Measurements from ENCODE around the gene ATP8B1. TPM values are rescaled to one million over a fixed set of nuclear protein-coding genes. Genes with fewer than 3 reads are reported as not detected.
"Not testable (repeated sequence)": the region's sequence is repeated elsewhere in the genome, so short reads cannot be mapped to it uniquely, and the experiment has no call there.

ATP8B1 gene
- 9.3 TPM for total RNA-seq
- long read RNA-seq, partial matches to known transcripts: 3 of 12 reads
- long read RNA-seq, other reads (novel, unspliced or antisense): 9 of 12 reads

DNA sequence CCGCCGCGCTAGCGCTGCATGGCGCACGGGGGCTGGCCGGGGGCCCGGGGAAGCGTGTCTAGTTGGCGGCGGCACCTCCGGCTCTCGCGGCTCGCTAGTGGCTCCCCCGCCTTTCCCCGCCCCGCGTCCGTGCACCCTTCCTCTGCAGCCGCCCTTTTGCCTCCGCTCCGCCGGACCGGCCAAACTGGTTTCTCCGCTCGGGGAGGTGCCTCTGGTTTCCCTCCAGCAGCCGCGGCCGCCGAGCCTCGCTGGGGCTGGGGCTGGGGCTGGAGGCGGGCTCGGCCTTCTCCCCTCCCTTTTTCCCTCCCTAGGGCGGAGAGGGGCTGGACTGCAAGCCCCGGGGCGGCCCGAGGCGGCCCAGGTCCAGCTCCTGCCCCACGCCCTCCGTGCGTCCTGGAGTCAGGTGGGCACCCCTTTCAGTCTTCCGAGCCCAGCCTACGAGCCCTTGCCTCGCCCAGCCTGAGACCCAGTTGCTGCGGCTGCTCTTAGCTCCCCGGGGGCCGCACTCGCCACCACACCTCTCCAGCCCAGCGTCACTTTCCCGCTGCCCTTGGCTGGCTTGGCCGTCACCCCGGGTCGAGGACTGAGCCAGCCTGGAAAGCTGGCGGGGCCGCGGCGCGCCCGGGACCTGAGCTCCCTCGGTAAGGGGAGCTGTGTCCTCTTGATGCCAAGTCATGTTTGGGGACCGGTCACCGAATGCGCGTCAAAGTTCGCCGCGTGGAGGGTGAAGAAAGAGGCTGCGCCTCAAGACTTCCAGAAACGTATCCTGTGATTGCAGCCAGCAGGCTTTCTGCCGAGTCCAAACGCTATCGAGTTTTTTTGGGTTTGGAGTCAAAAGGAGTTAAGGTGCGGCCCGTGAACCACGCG, at the start of gene ATP8B1:
ATP8B1 (minus strand) TSS at position 213 of the 867 bp plus-strand sequence. CDS start 71,508 bp downstream, outside the sequence.
- intact Hi-C loops (cut with DNase I): loop anchor here (5.0 to 10.0 kb wide), 3 partner anchors 36 to 169 kb away; no protein-coding TSS in a partner anchor
- peak; percentile 87 for DNase-seq (ENCODE audit: low spot score)

DNA sequence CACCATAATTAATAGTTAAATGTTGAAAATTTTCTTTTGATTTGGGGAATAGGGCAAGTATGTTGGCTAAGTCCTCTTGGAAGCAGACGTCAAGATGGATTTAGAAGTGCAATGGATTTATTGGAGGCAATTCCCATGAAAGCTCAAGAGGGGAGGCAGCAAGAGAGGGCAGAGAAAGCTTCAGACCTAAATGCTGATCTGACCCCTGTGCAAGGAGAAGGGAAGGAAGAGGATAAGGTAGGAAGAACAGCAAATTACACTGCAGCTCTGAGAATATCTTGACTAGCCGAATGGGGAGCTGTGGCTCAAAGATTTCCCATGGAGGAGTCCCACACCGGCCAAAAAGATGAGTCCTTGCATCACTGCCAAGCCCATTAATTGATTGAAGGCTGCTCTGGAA, 46.9 kb upstream of the ATP8B1 start:
- intact Hi-C loops (cut with DNase I): loop anchor here (10.0 kb wide), 1 partner anchor 215 kb away; no protein-coding TSS in a partner anchor
- no peak for DNase-seq (ENCODE audit: low spot score)

DNA sequence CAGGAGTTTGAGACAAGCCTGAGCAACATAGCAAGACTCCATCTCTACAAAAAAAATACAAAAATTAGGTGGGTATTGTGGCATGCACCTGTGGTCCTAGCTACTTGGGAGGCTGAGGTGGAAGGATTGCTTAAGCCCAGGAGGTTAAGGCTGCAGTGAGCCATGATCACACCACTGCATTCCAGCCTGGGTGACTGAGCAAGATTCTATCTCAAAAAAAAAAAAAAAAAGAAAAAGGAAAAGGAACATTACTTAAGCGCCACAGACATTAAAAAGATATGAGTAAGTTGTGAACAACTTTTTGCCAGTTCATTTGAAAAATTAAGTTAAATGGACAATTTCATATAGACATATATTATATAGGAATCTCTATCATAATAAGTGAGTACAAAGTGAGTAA, 45.3 kb upstream of the ATP8B1 start:
- intact Hi-C loops (cut with DNase I); DNase-seq (ENCODE audit: low spot score): not testable (repeated sequence)

DNA sequence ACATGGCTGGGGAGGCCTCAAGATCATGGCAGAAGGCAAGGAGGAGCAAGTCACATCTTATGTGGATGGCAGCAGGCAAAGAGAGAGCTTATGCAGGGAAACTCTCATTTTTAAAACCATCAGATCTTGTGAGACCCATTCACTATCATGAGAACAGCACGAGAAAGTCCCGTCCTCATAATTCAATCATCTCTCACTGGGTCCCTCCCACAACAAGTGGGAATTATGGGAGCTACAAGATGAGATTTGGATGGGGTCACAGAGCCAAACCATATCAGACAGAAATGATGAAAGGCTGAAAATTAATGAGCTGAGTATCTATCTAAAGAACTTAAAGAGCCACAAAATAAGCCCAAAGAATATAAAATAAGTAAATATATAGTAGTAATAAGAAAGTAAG, 44.3 kb upstream of the ATP8B1 start:
- intact Hi-C loops (cut with DNase I); DNase-seq (ENCODE audit: low spot score): not testable (repeated sequence)

DNA sequence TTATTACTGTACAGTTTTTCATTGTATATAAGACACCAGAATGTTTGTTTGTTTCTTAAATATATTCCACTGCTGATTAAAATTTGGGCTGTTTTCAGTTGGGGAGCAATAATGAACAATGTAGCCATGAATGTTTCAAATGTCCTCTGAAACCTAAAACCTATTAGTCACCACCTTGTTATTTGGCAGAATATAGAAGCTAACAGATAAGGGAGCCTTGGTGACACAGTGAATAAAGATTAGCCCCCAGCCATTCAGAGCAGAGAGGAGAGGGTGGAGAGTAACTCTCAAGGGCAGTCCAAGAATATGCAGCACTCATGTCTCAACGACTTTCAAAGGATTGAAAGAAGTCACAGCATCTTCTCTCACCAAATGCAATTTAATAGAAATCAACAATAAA, 43.1 kb upstream of the ATP8B1 start:
- intact Hi-C loops (cut with DNase I): no loop called here
- DNase-seq (ENCODE audit: low spot score): no peak

DNA sequence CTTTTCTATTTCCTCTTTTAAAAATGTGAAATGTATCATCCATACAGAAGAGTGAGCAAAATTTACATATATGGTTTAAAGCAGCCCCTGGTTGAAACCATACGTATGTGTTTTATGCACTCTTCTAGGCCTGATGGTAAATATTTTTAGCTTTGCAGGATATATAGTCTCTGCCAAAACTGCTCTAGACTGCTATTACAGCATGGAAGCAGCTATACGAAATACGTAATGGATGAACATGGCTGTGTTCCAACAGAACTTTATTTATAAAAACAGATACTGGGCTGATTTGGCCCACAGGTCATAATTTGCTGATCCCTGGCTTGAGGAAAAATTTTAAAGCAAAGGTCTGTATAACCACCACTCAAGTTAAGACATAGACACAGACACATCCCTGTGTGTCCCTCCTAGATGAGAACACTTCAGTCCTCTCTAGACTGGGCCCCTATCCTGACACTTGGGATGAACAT, 42.5 kb upstream of the ATP8B1 start:
- no peak for DNase-seq (ENCODE audit: low spot score)
- intact Hi-C loops (cut with DNase I): no loop called here

GRCh38 chr18:57844319-57844718, 41.2 kb upstream of the ATP8B1 start:
- intact Hi-C loops (cut with DNase I): no loop called here

GRCh38 chr18:57843386-57843785, 40.3 kb upstream of the ATP8B1 start:
- DNase-seq (ENCODE audit: low spot score): no peak
- intact Hi-C loops (cut with DNase I): no loop called here

More at GRCh38 chr18:57844319-57844718, 41.2 kb upstream of the ATP8B1 start:
- DNase-seq (ENCODE audit: low spot score): no peak

DNA sequence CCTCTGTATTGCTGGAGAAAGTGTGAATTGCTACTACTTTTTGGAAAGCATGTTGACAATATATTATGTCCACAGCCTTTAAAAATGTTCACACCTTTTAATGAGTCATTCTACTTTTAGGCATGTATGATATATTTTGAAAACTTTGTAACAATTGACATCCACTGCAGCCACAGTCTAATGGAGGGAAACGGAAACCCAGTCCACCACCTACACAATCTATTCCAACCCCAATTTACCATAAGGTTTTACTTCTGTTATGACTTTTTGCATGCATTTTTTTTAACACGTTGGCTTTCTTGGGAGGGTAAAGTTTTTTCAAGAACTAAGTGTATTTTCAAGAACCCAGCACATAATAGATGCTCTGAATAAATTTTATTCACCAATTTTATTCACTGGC, 38.5 kb upstream of the ATP8B1 start:
- no peak for DNase-seq (ENCODE audit: low spot score)
- intact Hi-C loops (cut with DNase I): no loop called here

- no peak for DNase-seq (ENCODE audit: low spot score)
- intact Hi-C loops (cut with DNase I): no loop called here
Measured at GRCh38 chr18:57839942-57840381, 36.8 kb upstream of the ATP8B1 start.

- intact Hi-C loops (cut with DNase I): no loop called here
- DNase-seq (ENCODE audit: low spot score): no peak
Measured at GRCh38 chr18:57837917-57838548, 34.9 kb upstream of the ATP8B1 start.

GRCh38 chr18:57836557-57836956, 33.4 kb upstream of the ATP8B1 start:
- no peak for DNase-seq (ENCODE audit: low spot score)
- intact Hi-C loops (cut with DNase I): no loop called here

GRCh38 chr18:57835904-57836303, 32.8 kb upstream of the ATP8B1 start:
- intact Hi-C loops (cut with DNase I): no loop called here
- DNase-seq (ENCODE audit: low spot score): no peak

GRCh38 chr18:57834616-57835015, 31.5 kb upstream of the ATP8B1 start:
- no peak for DNase-seq (ENCODE audit: low spot score)
- intact Hi-C loops (cut with DNase I): no loop called here

DNA sequence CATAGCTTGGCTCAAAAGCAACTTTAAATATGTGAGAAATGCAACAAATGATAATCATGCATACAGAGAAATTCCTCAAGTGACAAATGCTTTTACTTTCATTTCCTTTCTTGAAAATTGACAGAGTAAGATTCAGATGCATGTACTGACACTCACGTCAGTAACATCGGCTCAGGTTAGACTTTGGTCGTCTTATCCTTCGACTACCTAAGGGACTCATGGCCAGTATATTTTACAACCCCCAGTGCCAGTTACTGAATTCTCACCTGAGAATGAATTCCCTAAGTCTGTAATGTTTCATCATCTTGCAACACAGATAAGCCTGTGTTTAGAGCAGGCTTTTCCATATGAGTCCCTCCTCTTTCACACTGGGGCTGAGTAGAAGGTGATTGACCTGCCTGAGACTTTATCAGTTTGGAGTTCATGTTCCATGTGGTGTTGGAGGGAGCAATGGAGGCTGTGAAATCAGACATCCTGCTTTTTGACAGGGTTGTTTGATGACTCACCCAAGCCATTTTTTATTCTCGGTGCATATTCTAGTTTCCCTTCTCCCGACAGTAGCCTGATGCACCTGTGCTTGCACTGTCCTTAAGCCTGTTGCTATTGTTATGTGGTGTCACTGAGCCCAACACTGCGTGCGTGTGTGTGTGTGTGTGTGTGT, 30.5 kb upstream of the ATP8B1 start:
- intact Hi-C loops (cut with DNase I): no loop called here
- DNase-seq (ENCODE audit: low spot score): no peak

DNA sequence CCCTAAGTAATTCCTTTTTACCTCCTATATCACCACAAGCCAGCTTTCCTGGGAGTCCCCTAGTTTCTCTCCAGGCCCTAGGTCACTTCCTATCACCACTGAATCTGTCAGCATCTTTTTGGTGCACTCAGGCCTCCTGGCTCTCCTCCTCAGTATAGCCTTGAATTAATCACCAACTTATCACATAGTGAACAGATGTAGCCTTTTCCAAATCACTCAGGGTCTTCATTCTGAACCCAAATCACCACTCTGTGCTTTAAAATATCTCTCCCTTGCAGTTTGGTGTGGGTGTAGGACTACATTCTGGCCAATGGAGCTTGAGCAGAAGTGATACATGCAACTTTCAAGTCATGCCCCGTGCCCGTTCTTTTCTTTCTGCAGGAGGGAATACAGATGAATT, 29.6 kb upstream of the ATP8B1 start:
- intact Hi-C loops (cut with DNase I): no loop called here
- DNase-seq (ENCODE audit: low spot score): no peak

GRCh38 chr18:57831597-57832377, 28.7 kb upstream of the ATP8B1 start:
- intact Hi-C loops (cut with DNase I): no loop called here
- no peak for DNase-seq (ENCODE audit: low spot score)

DNA sequence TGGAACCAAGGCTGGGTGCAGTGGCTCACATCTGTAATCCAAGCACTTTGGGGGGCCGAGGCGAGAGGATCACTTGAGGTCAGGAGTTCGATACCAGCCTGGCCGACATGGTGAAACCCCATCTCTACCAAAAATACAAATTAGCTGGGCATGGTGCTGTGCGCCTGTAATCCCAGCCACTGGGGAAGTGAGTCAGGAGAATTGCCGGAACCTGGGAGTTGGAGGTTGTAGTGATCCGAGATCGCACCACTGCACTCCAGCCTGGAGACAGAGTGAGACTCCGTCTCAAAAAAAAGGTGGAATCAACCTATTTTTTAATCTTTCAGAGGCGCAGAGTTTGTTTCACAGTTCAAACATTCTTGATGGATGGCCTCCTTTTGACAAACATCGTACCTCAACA, 24.5 kb upstream of the ATP8B1 start:
- intact Hi-C loops (cut with DNase I): no loop called here
- no peak for DNase-seq (ENCODE audit: low spot score)

- intact Hi-C loops (cut with DNase I): no loop called here
- no peak for DNase-seq (ENCODE audit: low spot score)
Measured at GRCh38 chr18:57826252-57826651, 23.1 kb upstream of the ATP8B1 start.
